NB4 (cell line): Measurements from ENCODE around the gene TCF12.

Source experiments
- DNase-seq: peaks from one replicate; pipeline ENCODE4 v3.0.0; 2010; ENCODE audit warnings: low read depth
- H3K4me3 ChIP-seq: one replicate; pipeline ENCODE4 v1.5.1; 2011; ENCODE audit warnings: mild to moderate bottlenecking, low read depth, low read length, moderate library complexity
- CTCF ChIP-seq: IDR thresholded peaks from one replicate; pipeline ENCODE4 v1.5.1; 2012; ENCODE audit warnings: low read depth, low read length
- MAX ChIP-seq: IDR thresholded peaks from 2 replicates; pipeline ENCODE4 v1.6.1; 2011; ENCODE audit warnings: low read depth, low read length
- MYC ChIP-seq: IDR thresholded peaks from 2 replicates; pipeline ENCODE4 v1.6.1; 2011; ENCODE audit warnings: low read depth, low read length
- POLR2A ChIP-seq: IDR thresholded peaks from 2 replicates; pipeline ENCODE4 v1.6.1; 2011; ENCODE audit warnings: mild to moderate bottlenecking; ENCODE audit not compliant: insufficient read length; ENCODE audit errors: extremely low read depth

The TCF12 gene

GRCh38 chr15:57028176-57028575 is 109.7 kb downstream of the TCF12 start:
- TF ChIP-seq CTCF = no peak
- TF ChIP-seq MAX = no peak
- no peak for TF ChIP-seq POLR2A
- no peak for TF ChIP-seq MYC
- DNase-seq = no peak
- H3K4me3 ChIP-seq = no peak overlapping the region

- no peak for DNase-seq
- no peak overlapping the region for H3K4me3 ChIP-seq
- TF ChIP-seq CTCF = no peak
- TF ChIP-seq POLR2A = no peak
- no peak for TF ChIP-seq MYC
- TF ChIP-seq MAX = no peak
Observed at GRCh38 chr15:57030011-57030410, 111.6 kb downstream of the TCF12 start.

- no peak overlapping the region for H3K4me3 ChIP-seq
- no peak for TF ChIP-seq MYC
- TF ChIP-seq POLR2A = no peak
- TF ChIP-seq MAX = no peak
- no peak for TF ChIP-seq CTCF
- no peak for DNase-seq
Observed at GRCh38 chr15:57031082-57031481, 112.6 kb downstream of the TCF12 start.

- H3K4me3 ChIP-seq = no peak overlapping the region
- DNase-seq = peak; percentile 9
- TF ChIP-seq MYC = no peak
- TF ChIP-seq CTCF = no peak
Observed at GRCh38 chr15:57031605-57032004, 113.2 kb downstream of the TCF12 start.

- no peak for TF ChIP-seq MYC
- no peak for TF ChIP-seq CTCF
- TF ChIP-seq MAX = no peak
- TF ChIP-seq POLR2A = no peak
- no peak for DNase-seq
- H3K4me3 ChIP-seq = no peak overlapping the region
Observed at GRCh38 chr15:57032338-57032737, 113.9 kb downstream of the TCF12 start.

- no peak for DNase-seq
- TF ChIP-seq MYC (no peak), POLR2A (no peak), CTCF (no peak), MAX (no peak)
- H3K4me3 ChIP-seq = no peak overlapping the region
Observed at GRCh38 chr15:57033715-57034439, 115.4 kb downstream of the TCF12 start.
